Naive thymus-derived CD8-positive, alpha-beta T cell (primary cell): ENCODE measurements around the gene AIFM3. TPM values are rescaled to one million over a fixed set of nuclear protein-coding genes. Genes with fewer than 3 reads are reported as not detected.
A peak's percentile ranks its signal among the peaks of the same experiment; 100 is the strongest.

Experiments used
- ATAC-seq, 2 donors: fragments of 150-1000 bp; cut with Tn5 transposase in 1 of 2; sonication (Bioruptor Pico), chemical (Tn5 transposase) in 1 of 2; 1 replicate in 1 of 2; 2 replicates in 1 of 2; pipeline ENCODE4 v1.10.0; 2021; ENCODE audit warnings: mild to moderate bottlenecking in 2 of 2, moderate library complexity in 2 of 2
- POLR2A ChIA-PET: fragments of 350-600 bp; sonication (Branson Sonifier 250); formaldehyde crosslinking; loops from one replicate; lab custom pipeline; 2021; ENCODE audit warnings: antibody characterized with exemption; lab: Charles Lee
- DNase-seq, 10 donors: peaks; one replicate each; pipeline versions ENCODE4 v3.0.0 to v3.0.0-alpha.2; 2020 to 2022
- H3K27ac Mint-ChIP-seq, 10 donors: one replicate each; pipeline ENCODE4 v1.8.0; 2020 to 2022; ENCODE audit warnings: mild to moderate bottlenecking in 10 of 10, mixed read lengths in 10 of 10, moderate library complexity in 4 of 10, inconsistent platforms in 1 of 10
- H3K27me3 Mint-ChIP-seq, 5 donors: one replicate each; pipeline ENCODE4 v1.8.0; 2021 to 2022; ENCODE audit warnings: mixed read lengths in 5 of 5
- H3K36me3 Mint-ChIP-seq, 3 donors: one replicate each; pipeline ENCODE4 v1.8.0; 2020 to 2022; ENCODE audit warnings: mixed read lengths in 3 of 3, mild to moderate bottlenecking in 2 of 3, inconsistent platforms in 1 of 3
- H3K4me1 Mint-ChIP-seq, 4 donors: one replicate each; pipeline ENCODE4 v1.8.0; 2021 to 2022; ENCODE audit warnings: mixed read lengths in 4 of 4
- H3K4me3 Mint-ChIP-seq, 10 donors: one replicate each; pipeline ENCODE4 v1.8.0; 2020 to 2022; ENCODE audit warnings: mild to moderate bottlenecking in 10 of 10, mixed read lengths in 10 of 10, moderate library complexity in 6 of 10, inconsistent platforms in 1 of 10
- H3K9me3 Mint-ChIP-seq, 9 donors: one replicate each; pipeline ENCODE4 v1.8.0; 2020 to 2022; ENCODE audit warnings: mixed read lengths in 9 of 9, mild to moderate bottlenecking in 3 of 9, inconsistent platforms in 1 of 9, moderate library complexity in 1 of 9
- polyA plus RNA-seq, 3 donors: library from polyadenylated mRNA; unstranded; fragments of 300-500 nt; fragmentation: Illumina TruSeq; gene quantifications; one replicate each; pipeline ENCODE4 v1.2.3, GENCODE V29; 2021
- total RNA-seq, 8 experiments: library from RNA in 2 of 8; stranded (reverse) in 2 of 8; gene quantifications; one replicate each; pipeline ENCODE4 v1.2.3 and lab custom pipeline; 2021 to 2026

The AIFM3 gene
- total and polyA plus RNA-seq, 5 experiments from 2014 or later: 0.16 to 1.3 (median 0.47) TPM

- DNase-seq (no peak), ATAC-seq (no peak)
- Mint-ChIP-seq H3K27ac (peak overlapping the region in 2 of 10 donors; percentile 5 to 65), H3K4me1 (peaks cover 0 to 15% (median under 1%) of the 10 kb centered on the region in 4 donors), H3K9me3 (peaks cover 0 to 4% (median 0%) of the 10 kb centered on the region in 9 donors), H3K27me3 (peaks cover 0 to 4% (median 0%) of the 10 kb centered on the region in 5 donors), H3K4me3 (no peak overlapping the region), H3K36me3 (no peaks in the 10 kb centered on the region)
- POLR2A ChIA-PET: interaction anchor here (0.5 kb wide), 1 partner anchor 113 kb away, joined by 4 read pairs; no protein-coding TSS in a partner anchor
Observed at GRCh38 chr22:20973634-20974286, 6.7 kb downstream of the AIFM3 start.

GRCh38 chr22:20974336-20974955 lies 7.4 kb downstream of the AIFM3 start:
- H3K4me1 Mint-ChIP-seq: peaks cover 5 to 19% (median 7%) of the 10 kb centered on the region in 4 donors
- POLR2A ChIA-PET: interaction anchor here (1.3 kb wide), 1 partner anchor 26 kb away, joined by 3 read pairs; no protein-coding TSS in a partner anchor
- H3K9me3 Mint-ChIP-seq: peaks cover 0 to 4% (median 0%) of the 10 kb centered on the region in 9 donors
- no peaks in the 10 kb centered on the region for H3K36me3 Mint-ChIP-seq
- DNase-seq (no peak), ATAC-seq (no peak)
- no peak overlapping the region for H3K27ac Mint-ChIP-seq
- no peak overlapping the region for H3K4me3 Mint-ChIP-seq
- H3K27me3 Mint-ChIP-seq: peaks cover 0 to 4% (median 0%) of the 10 kb centered on the region in 5 donors

- Mint-ChIP-seq H3K36me3 (no peaks in the 10 kb centered on the region), H3K27ac (no peak overlapping the region), H3K27me3 (peaks cover 0 to 4% (median 0%) of the 10 kb centered on the region in 5 donors), H3K4me3 (no peak overlapping the region), H3K9me3 (peaks cover 0 to 4% (median 0%) of the 10 kb centered on the region in 9 donors), H3K4me1 (peaks cover 8 to 31% (median 20%) of the 10 kb centered on the region in 4 donors)
- POLR2A ChIA-PET: interaction anchor here (0.5 to 1.3 kb wide), 2 partner anchors 20 to 25 kb away, joined by 3 to 5 read pairs; no protein-coding TSS in a partner anchor
- ATAC-seq (no peak), DNase-seq (no peak)
Observed at GRCh38 chr22:20975541-20976290, 8.7 kb downstream of the AIFM3 start.

- peaks cover 0 to 4% (median 0%) of the 10 kb centered on the region in 5 donors for H3K27me3 Mint-ChIP-seq
- H3K9me3 Mint-ChIP-seq: peaks cover 0 to 4% (median 0%) of the 10 kb centered on the region in 9 donors
- peaks cover 13 to 35% (median 27%) of the 10 kb centered on the region in 4 donors for H3K4me1 Mint-ChIP-seq
- H3K4me3 Mint-ChIP-seq: no peak overlapping the region
- no peak for DNase-seq
- POLR2A ChIA-PET: interaction anchor here (0.5 kb wide), 1 partner anchor 20 kb away, joined by 5 read pairs; no protein-coding TSS in a partner anchor
- no peak overlapping the region for H3K27ac Mint-ChIP-seq
- ATAC-seq: no peak
- no peaks in the 10 kb centered on the region for H3K36me3 Mint-ChIP-seq
Observed at GRCh38 chr22:20976291-20976877, 9.3 kb downstream of the AIFM3 start.

GRCh38 chr22:20977019-20977418 lies 10.0 kb downstream of the AIFM3 start:
- peaks cover 0 to 4% (median 0%) of the 10 kb centered on the region in 9 donors for H3K9me3 Mint-ChIP-seq
- peaks cover 0 to 4% (median 0%) of the 10 kb centered on the region in 5 donors for H3K27me3 Mint-ChIP-seq
- H3K4me3 Mint-ChIP-seq: no peak overlapping the region
- H3K36me3 Mint-ChIP-seq: no peaks in the 10 kb centered on the region
- DNase-seq (no peak), ATAC-seq (no peak)
- POLR2A ChIA-PET: no interaction called here
- peak overlapping the region in 1 of 10 donors; percentile 22 for H3K27ac Mint-ChIP-seq
- peaks cover 15 to 36% (median 29%) of the 10 kb centered on the region in 4 donors for H3K4me1 Mint-ChIP-seq

GRCh38 chr22:20977516-20978170 lies 10.6 kb downstream of the AIFM3 start:
- H3K27ac Mint-ChIP-seq: peak overlapping the region in 1 of 10 donors; percentile 66

GRCh38 chr22:20978419-20978818 lies 11.4 kb downstream of the AIFM3 start:
- H3K27ac Mint-ChIP-seq: no peak overlapping the region
- H3K36me3 Mint-ChIP-seq: no peaks in the 10 kb centered on the region
- peaks cover 0 to 4% (median 0%) of the 10 kb centered on the region in 5 donors for H3K27me3 Mint-ChIP-seq
- H3K4me1 Mint-ChIP-seq: peaks cover 23 to 42% (median 41%) of the 10 kb centered on the region in 4 donors
- peaks cover 0 to 4% (median 0%) of the 10 kb centered on the region in 9 donors for H3K9me3 Mint-ChIP-seq
- H3K4me3 Mint-ChIP-seq: no peak overlapping the region
- DNase-seq (no peak), ATAC-seq (no peak)
- POLR2A ChIA-PET: no interaction called here

More at GRCh38 chr22:20977516-20978170, 10.6 kb downstream of the AIFM3 start:
- peaks cover 0 to 4% (median 0%) of the 10 kb centered on the region in 5 donors for H3K27me3 Mint-ChIP-seq
- POLR2A ChIA-PET: no interaction called here
- H3K4me3 Mint-ChIP-seq: no peak overlapping the region
- peaks cover 18 to 36% (median 34%) of the 10 kb centered on the region in 4 donors for H3K4me1 Mint-ChIP-seq
- no peak for DNase-seq
- H3K9me3 Mint-ChIP-seq: peaks cover 0 to 4% (median 0%) of the 10 kb centered on the region in 9 donors
- H3K36me3 Mint-ChIP-seq: no peaks in the 10 kb centered on the region
- no peak for ATAC-seq

GRCh38 chr22:20979243-20979809 lies 12.3 kb downstream of the AIFM3 start:
- POLR2A ChIA-PET: interaction anchor here (4.3 kb wide), 1 partner anchor 23 kb away, joined by 78 read pairs; the partner anchor contains the start of gene THAP7
- H3K4me3 Mint-ChIP-seq: peak overlapping the region; percentile 64 to 86 (median 80)
- H3K27ac Mint-ChIP-seq: peak overlapping the region; percentile 60 to 95 (median 90)
- peaks cover 28 to 50% (median 49%) of the 10 kb centered on the region in 4 donors for H3K4me1 Mint-ChIP-seq
- peaks cover 0 to 4% (median 0%) of the 10 kb centered on the region in 9 donors for H3K9me3 Mint-ChIP-seq
- peak in 9 of 10 donors; percentile 42 to 83 (median 72) for DNase-seq
- peak; percentile 64 to 79 for ATAC-seq
- H3K36me3 Mint-ChIP-seq: no peaks in the 10 kb centered on the region
- H3K27me3 Mint-ChIP-seq: peaks cover 0 to 4% (median 0%) of the 10 kb centered on the region in 5 donors

- Mint-ChIP-seq H3K9me3 (peaks cover 0 to 4% (median 0%) of the 10 kb centered on the region in 9 donors), H3K27ac (peak overlapping the region in 9 of 10 donors; percentile 47 to 94 (median 74)), H3K27me3 (peaks cover 0 to 4% (median 0%) of the 10 kb centered on the region in 5 donors), H3K36me3 (peaks cover 0 to 2% (median 0%) of the 10 kb centered on the region in 3 donors), H3K4me3 (peak overlapping the region in 7 of 10 donors; percentile 8 to 97 (median 86)), H3K4me1 (peaks cover 28 to 50% (median 49%) of the 10 kb centered on the region in 4 donors)
- no peak for DNase-seq
- POLR2A ChIA-PET: interaction anchor here (4.3 kb wide), 1 partner anchor 22 kb away, joined by 78 read pairs; the partner anchor contains the start of gene THAP7
- ATAC-seq: no peak
Observed at GRCh38 chr22:20979940-20980453, 12.9 kb downstream of the AIFM3 start.

GRCh38 chr22:20980523-20980922 lies 13.5 kb downstream of the AIFM3 start:
- peaks cover 28 to 52% (median 49%) of the 10 kb centered on the region in 4 donors for H3K4me1 Mint-ChIP-seq
- H3K36me3 Mint-ChIP-seq: peaks cover 0 to 2% (median 0%) of the 10 kb centered on the region in 3 donors
- H3K27ac Mint-ChIP-seq: peak overlapping the region in 8 of 10 donors; percentile 18 to 94 (median 82)
- POLR2A ChIA-PET: interaction anchor here (2.4 to 4.3 kb wide), 2 partner anchors 10 to 22 kb away, joined by 12 to 78 read pairs; partner anchors contain the start of gene THAP7
- peaks cover 0 to 4% (median 0%) of the 10 kb centered on the region in 9 donors for H3K9me3 Mint-ChIP-seq
- H3K4me3 Mint-ChIP-seq: peak overlapping the region in 9 of 10 donors; percentile 83 to 97 (median 93)
- H3K27me3 Mint-ChIP-seq: peaks cover 0 to 4% (median 0%) of the 10 kb centered on the region in 5 donors
- ATAC-seq (no peak), DNase-seq (no peak)
